ENCODE data around the gene ADCK2.
"Not testable (repeated sequence)": the region's sequence is repeated elsewhere in the genome, so short reads cannot be mapped to it uniquely, and the experiment has no call there.

Gene ADCK2

DNA sequence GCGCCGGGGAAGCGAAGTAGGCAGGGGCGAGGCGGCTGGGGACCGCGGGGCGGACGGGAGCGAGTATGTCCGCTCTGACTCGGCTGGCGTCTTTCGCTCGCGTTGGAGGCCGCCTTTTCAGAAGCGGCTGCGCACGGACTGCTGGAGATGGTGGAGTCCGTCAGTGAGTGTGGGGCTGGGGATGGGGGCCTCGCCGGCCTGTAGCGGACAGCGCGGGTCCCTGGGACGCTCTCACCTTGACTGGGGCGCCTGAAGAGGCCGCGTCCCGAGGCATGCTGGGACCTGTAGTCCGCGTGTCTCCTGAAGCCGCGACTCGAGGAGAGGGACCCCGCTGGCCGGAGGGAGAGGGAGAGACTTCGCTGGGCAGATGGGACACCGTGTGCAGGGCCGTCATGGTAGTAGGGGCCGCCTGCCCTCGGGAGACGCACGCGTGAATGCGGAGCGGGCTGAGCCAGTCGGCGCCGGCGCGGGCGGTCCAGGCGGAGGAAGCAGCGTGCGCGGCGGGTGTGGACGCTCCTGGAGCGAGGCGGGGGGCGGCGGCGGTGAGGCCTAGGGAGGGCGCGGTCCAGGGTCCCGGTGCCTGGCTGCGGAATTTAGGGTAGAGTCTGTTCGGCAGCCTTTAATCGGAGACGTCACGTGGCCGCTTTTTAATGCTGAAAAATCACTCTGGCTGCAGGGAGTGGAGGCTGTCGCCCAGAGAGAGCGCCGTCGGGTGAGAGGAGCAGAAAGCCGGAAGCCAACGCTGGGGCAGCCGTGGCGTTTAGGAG is 24.1 kb downstream of the ADCK2 start, which contains the start of gene NDUFB2:
NDUFB2 (plus strand) TSS at position 29 of the 767 bp plus-strand sequence; CDS start at position 66, 37 bp downstream.
- no peak for DNase-seq

DNA sequence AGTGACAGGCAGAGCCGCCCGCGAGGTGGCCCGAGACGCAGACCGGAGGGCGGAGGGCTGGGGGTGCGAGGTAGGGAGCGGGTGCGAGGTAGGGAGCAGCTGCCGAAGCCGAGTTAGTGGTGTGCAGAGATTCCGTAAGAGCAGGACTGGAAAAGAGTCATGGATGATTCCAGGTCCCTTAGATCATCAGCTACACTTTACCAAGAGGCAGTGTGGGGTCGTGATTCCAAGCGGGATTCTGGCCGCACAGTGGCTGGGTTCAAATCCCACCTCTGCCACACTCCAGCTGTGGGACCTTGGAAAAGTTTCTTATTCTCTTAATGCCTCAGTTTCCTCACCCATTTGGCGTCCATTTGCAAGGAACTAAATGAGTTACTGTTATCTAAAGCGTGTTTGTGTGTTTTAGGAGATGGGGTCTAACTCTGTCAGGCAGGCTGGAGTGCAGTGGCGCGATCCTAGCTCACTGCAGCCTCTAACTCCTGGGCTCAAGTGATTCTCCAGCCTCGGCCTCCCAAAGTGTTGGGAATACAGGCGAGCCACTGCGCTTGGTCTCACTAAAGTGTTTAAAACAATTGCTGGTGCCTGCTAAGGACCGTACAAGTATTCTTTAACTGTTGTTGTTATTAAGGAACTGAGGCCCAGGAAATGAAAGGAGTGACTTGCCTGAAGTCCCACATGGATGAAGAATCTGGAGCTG is 24.9 kb downstream of the ADCK2 start:
- no peak for DNase-seq

DNA sequence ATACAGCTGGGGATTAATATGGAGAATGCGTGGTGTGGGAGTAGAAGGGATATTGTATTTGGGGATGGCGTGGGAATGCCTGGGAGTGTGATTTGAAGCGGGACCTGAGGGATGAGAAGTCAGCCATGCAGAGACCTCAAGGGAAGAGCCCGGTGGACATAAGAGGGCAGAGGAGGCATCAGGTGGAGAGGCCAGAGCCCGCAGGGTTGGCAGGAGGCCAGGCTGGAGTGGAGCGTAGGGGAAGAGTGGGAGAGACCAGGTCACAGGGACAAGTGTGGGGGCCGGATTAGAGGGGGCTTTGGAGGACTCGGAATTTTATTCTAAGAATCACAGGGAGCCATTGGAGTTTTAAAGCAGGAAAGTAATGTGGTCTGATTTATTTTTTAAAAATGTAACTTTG is 25.7 kb downstream of the ADCK2 start:
- DNase-seq = no peak

DNA sequence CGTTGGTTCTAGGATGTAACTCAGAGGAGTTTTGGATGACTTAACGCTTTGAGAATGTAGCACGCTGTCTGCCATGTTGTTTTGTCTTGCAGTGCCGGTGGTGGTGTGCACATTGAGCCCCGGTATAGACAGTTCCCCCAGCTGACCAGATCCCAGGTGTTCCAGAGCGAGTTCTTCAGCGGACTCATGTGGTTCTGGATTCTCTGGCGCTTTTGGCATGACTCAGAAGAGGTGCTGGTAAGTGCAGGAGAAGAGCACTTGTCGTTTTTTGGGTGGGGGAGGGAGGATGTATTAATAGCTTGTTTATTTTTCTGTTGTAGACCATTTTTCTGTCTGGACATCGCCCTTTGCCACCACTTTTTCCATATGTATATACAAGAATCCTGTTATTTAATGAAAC is 30.0 kb downstream of the ADCK2 start:
- no peak for DNase-seq

DNA sequence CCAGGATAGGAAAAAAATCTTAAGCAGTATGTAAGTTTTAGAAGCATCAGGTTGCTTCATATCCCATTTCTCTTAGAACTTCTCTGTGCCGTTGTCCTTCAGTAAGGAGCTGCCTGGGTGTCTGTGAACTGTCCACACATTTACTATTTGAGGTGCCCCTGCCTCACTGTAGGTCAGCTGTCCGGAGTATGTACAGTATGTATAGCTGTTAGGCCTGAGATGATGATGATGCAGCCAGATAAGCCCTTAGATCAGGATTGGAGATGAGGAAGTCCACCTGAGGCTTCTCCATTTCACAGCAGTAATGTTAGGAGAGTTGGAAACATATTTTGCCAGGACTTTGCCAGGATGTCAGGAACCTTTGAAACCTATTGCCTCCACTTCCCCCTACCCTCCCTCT is 31.5 kb downstream of the ADCK2 start:
- DNase-seq = no peak

DNA sequence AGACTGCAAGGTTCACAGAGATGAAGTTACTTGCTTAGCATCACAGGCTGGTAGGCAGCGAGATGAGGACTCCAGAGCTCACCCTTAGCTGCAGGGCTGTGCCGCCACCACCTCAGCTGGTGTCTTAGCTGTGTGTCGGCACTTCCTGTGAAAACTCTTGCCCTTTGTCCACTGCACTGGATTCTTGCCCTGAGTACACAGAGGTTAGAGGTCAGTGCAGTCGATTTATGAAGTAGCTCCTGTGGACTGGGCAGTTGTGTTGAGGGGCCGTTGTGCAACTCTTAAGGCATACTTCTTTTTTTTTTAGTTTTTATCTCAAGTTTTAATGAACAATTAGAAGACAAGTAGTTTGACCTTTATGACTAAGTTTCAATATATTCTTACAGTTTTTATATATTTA is 34.4 kb downstream of the ADCK2 start:
- no peak for DNase-seq

DNA sequence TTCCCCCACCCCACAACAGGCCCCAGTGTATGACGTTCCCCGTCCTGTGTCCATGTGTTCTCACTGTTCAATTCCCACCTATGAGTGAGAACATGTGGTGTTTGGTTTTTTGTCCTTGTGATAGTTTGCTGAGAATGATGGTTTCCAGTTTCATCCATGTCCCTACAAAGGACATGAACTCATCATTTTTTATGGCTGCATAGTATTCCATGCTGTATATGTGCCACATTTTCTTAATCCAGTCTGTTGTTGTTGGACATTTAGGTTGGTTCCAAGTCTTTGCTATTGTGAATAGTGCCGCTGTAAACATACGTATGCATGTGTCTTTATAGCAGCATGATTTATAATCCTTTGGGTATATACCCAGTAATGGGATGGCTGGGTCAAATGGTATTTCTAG is 36.0 kb downstream of the ADCK2 start:
- not testable (repeated sequence) for DNase-seq

DNA sequence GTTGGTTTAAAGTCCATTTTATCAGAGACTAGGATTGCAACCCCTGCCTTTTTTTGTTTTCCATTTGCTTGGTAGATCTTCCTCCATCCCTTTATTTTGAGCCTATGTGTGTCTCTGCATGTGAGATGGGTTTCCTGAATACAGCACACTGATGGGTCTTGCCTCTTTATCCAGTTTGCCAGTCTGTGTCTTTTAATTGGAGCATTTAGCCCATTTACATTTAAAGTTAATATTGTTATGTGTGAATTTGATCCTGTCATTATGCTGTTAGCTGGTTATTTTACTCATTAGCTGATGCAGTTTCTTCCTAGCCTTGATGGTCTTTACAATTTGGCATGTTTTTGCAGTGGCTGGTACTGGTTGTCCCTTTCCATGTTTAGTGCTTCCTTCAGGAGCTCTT is 39.6 kb downstream of the ADCK2 start:
- not testable (repeated sequence) for DNase-seq

DNA sequence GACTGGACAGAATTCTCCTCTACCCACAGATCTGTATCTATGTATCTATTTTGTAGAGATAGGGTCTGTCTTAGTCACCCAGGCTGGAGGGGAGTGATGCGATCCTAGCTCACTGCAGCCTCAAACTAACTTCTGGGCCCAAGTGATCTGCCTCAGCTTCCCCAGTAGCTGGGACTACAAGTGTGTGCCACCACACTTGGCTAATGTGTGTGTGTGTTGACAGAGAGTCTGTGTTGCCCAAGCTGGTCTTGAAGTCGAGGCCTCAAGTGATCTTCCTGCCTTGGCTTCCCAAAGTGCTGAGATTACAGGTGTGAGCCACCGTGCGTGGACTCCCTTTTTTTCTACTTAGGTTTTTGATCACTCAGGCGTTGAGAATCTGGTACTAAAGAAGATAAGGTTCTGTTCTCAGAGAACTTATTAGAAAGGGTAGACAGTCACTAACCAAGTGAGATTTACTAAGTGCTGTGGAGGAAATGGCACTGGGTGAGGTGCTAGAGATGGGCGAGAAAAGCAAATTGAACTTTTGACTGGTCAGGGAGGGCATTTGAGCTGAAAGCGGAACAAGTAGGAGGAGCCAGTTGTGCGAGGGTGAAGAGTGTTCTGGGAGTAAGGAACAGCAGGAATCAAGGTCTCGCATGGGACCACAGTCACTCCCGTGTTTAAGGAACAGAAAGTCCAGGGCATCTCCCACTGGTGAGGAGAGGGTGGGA is 41.7 kb downstream of the ADCK2 start:
- DNase-seq = no peak

DNA sequence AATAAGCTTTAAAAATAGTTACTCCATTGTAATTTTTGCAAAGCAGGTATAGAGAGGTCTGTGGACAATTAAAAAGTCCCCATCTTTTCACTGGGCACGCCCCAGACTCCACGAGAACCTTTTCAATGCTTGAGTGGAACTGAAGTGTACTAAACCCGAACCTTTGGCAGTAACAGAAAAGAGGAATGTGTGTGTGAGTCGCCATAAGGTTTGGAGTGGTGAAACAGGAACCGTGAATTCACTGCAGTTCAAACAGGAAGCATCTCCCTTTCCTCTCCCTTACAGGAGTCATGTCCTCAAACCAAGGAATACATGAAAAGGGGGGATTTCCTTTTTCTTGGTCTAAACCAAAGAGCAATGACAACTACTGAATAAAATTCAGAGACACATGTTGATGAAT is 47.0 kb downstream of the ADCK2 start:
- no peak for DNase-seq

DNA sequence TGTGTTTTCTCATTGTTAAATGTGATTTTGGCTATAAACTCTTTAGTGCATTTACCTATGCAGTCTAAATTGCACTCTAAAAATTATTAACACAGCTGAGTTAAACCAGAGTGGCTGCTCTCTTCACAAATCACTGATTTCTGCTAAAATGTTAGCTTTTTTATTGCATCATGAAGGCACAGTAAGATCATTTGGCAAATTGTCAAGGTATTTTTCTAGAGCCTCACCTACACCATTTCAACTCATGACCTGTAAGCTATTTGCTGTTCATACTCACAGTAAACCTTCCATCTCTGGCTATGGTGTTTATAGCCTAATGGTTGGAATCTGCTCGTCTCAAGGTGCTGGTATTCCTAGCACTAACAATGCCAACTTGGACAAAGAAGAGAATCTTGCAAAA is 49.5 kb downstream of the ADCK2 start:
- DNase-seq = no peak

DNA sequence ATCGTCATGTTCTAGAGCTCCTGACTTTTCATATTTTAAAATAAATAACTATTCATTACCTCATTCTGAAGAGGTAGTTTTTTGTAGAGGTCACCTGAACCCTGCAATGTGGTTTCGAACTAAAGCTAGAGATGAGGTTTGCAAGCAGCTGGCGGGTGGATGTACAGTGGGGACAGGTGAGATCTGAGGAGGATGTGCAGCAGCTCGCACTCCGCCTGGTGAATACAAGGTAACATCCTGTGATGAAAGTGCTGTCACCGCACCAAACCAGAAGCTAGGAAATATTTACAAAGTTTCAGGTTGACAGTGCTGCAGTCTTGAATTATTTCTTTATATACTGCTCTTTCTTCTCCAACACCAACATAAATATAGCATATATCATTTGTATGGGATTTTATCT is 50.3 kb downstream of the ADCK2 start:
- DNase-seq = no peak

DNA sequence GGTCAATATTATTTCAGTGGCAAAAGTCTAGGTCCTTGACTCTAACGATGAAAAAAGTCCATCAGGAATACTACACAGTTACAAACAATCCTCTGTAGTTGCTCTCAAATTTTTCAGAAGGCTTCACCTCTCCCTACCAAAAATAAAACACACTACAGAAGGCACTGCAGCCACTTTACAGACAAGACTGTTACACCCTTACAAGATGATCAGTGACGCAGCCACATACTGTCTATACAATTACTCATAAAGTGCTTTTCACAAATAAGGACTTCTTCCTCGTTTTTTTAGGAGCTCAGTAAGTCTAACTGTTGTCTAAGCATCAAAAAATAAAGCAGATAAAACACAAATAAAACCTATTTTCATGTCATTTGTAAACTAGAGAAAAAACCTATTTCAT is 50.8 kb downstream of the ADCK2 start:
- DNase-seq = no peak

DNA sequence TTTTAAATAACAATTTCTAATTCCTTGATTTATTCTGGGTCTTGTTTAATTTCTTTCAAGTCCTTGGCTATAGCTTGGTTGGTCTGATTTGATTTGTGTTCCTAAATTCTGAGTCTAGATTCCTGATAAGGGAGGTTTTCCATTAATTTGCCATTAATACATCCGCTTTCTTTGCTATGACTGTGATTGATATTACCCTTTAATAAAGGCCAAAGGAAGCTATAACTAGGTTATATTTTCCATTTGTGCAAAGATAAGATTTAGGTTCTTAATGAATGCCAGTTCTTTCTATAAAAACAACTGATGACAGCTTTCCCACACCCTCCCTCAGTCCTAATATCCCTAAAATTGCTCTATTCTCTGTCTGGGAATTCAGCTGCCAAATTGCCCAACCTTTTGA is 52.0 kb downstream of the ADCK2 start:
- DNase-seq = no peak

DNA sequence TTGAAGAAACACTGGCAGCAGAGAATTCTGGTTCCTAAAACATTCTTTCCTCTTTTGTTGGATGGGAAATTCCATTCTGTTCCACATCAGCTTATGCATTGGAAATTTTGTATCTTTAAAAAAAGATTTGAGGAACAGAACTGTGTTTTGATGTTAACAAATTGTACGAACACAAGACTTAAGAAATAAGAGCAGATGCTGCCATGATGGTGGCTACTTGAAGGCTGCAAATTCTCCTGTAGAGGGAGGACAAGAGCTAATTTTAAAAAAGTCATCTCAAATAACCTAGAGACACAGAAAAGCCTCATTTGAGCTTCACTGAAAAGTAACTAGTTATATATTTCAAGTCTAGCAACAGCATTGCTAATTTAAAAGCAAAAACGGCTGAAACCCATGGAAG is 53.5 kb downstream of the ADCK2 start:
- no peak for DNase-seq

DNA sequence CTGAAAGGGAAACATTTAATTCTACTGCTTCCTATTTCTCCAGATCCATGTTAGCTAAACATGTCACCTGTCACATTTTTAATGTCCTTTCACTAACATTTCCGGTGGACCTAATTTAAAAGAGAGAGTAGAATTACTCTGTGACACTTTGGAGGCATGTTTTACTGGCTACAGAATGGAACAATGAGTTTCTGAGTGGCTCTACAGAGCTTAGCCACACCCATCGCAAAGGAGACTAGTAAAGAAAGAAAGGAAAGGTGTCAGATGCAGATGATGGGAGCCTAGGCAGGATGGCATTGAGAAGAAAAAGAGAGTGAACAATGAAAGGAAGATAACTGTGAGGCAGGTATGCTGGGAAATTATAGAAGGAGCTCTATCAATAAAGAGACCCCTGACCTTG is 59.7 kb downstream of the ADCK2 start:
- DNase-seq = no peak

DNA sequence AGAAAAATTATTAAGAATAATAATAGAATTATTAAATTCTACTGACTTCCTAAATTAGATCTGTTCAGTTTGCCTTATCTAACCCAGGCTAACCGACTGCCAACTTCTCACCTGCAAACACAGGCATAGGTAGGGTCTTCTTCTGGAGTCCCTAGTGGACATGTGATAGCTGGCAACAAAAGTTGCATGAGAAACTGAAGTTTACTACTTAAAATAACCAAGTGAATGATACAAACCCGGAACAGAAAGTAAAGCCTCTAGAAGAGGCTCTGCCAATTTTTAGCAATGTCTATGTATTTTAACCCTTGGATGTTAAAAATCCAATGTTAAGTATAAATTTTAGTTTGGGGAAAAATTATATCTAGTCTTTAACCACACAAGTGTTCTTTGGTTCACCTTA is 61.4 kb downstream of the ADCK2 start:
- no peak for DNase-seq

DNA sequence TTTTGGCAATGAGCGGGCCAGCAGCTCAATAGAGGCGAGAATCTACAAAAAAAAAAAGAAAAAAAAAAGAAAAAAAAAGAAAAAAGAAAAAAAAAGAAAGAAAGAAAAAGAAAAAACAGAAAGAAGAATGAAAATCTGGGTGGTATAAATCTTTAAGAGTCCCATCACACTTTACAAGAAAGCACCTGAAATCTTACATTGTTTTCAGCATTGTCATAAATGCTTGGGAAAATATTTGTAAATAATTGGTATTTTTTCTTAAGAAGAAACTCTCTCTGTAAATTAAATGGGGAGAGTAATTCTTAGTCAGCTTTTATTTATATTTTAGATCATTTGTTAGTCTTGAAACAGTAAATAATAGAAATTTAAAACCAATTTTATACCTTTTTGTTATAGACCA is 62.0 kb downstream of the ADCK2 start:
- no peak for DNase-seq

DNA sequence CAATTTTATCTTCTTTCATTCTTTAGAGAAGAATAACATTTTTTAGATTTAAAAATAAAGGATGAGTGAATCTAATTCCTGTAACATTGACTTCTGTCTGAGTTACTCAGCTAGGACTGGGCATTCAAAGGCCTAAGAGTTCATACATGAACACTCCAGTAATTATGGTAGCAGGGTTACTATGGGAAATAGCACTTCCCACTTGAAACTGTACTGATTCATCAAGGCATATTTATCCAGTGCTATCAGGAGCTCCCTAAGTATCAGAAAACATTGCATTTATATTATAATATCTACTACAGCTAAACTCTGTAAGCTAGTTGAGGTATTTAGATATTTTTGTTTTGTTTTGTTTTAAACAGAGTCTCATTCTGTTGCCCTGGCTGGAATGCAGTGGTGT is 65.5 kb downstream of the ADCK2 start:
- DNase-seq = no peak

DNA sequence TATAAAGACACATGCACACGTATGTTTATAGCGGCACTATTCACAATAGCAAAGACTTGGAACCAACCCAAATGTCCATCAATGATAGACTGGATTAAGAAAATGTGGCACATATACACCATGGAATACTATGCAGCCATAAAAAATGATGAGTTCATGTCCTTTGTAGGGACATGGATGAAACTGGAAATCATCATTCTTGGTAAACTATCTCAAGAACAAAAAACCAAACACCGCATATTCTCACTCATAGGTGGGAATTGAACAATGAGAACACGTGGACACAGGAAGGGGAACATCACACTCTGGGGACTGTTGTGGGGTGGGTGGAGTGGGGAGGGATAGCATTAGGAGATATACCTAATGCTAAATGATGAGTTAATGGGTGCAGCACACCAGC is 70.5 kb downstream of the ADCK2 start:
- DNase-seq = not testable (repeated sequence)

DNA sequence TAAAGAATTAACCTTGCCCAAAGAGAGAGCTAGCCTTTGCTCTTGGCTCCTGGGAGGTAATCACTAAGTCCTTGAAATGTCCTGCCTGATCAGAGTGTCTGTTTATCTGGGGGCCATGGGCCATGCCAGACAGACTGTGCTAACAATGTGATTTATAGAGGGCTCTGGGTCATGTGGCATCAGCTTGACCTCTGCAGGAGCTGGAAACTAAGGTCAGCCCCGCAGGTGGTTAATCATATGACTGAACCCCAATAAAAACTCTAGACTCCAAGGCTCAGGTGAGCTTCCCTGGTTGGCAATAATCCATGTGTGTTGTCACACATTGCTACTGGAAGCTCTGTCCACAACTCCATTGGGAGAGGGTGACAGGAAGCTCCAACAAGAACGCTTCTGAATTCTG is 71.3 kb downstream of the ADCK2 start:
- no peak for DNase-seq
